Measurements from ENCODE around the gene RSPH1.

RSPH1 gene

DNA sequence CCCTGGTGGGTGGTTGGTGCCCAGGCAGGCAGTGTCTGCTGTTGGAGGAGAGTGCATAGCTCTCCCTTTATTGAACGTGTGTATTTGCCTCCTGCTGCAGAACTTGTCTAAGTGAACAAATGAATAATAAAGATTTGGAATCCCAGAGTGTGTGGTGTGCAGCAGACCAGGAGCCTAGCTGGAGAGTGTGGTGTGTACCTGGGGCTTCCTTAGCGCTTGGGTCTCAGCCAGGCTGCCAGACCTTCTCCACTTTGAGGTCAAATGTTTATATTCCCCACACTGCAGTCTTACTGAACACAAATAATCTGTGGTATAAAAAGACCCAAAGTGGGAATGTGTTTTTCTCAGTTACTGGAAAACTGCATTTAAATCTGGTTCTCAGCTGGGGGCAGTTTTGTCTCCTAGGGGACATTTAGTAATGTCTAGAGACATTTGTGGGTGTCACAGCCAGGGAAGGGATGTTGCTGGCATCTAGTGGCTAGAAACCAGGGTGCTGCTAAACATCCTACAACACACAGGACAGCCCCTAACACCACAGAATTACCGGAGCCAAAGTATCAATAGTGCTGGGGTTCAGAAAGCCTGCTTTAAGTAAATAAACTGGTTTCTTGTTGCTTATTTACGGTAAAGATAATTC is 41.2 kb upstream of the RSPH1 start:
- TF ChIP-seq GATA1 (IDR thresholded peaks at IDR 0.05; ENCODE audit: low read depth, low read length): no peak
- TF ChIP-seq POLR2A (IDR thresholded peaks at IDR 0.05; ENCODE audit: low read length): no peak

DNA sequence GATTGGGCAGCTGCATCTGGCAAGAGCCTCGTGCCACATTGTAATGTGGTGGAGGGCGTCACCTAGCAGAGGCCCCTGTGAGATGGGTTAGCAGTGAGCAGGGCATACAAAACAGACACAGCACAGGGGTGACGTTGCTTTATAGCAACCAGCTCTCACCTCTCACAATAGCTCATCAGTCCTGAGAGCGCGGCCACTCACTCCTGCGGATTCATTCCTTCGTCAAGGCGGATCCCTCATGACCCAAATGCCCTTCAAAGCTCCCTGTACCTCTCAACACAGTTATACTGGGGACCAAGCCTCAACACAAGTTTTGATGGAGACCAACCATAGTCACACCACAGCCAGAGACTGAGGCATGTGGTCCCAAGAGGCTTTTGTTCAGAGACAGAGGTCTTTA is 40.6 kb upstream of the RSPH1 start:
- no peak for DNase-seq
- TF ChIP-seq GATA1 (IDR thresholded peaks at IDR 0.05; ENCODE audit: low read depth, low read length): no peak
- TF ChIP-seq POLR2A (IDR thresholded peaks at IDR 0.05; ENCODE audit: low read length): no peak

More for the DNA sequence above, 41.2 kb upstream of the RSPH1 start:
- DNase-seq: peak; percentile 29 to 33

- no peak for TF ChIP-seq GATA1 (IDR thresholded peaks at IDR 0.05; ENCODE audit: low read depth, low read length)
- TF ChIP-seq POLR2A (IDR thresholded peaks at IDR 0.05; ENCODE audit: low read length): no peak
- no peak for DNase-seq
These were observed 39.7 kb upstream of the RSPH1 start for GRCh38 chr21:42535602-42536171.

DNA sequence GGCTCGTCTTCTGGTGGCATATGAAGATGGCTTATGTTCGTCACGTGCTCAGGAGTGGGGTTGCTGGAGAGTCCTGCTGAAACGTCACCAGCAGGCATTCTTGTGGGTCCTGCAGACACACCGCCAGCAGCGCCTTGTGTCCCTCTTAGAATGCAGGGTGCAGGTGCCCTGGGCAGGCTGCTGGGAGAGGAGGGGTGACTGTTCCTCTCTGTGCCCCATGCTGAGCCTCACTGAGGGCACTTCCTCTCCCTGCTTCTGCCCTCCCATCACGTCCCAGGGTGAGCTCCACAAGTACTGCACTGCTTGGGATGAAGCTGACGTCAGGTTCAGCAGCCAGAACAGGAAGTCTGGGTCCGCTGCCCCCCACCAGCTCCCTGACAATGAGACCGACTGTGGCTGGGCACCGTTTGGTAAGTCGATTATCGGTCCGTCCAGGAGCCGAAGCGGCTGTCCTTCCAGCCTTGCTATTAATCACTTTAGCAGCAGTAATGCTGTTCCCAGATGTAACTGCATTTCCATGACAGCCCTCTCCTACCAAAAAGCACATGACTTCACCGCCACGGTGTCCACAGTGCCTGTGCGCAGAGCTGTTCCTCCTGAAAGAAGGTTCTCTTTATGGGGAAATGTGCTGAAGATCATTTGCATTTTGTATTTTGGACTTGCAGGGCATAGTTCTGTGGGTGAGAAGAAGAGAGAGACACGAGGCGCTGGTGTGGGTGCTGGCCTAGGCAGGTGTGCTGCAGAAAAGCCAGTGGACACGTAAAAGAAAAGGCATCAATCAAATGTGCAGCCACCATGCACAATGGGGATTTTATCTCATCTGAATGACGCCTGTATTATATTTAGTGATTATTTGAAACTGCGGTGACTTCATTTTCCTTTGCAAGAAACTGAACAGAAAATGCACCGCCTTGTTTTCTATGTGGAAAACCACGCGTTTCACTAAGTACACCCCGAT is 38.7 kb upstream of the RSPH1 start:
- DNase-seq: no peak
- TF ChIP-seq POLR2A (IDR thresholded peaks at IDR 0.05; ENCODE audit: low read length) (no peak), GATA1 (IDR thresholded peaks at IDR 0.05; ENCODE audit: low read depth, low read length) (no peak)

DNA sequence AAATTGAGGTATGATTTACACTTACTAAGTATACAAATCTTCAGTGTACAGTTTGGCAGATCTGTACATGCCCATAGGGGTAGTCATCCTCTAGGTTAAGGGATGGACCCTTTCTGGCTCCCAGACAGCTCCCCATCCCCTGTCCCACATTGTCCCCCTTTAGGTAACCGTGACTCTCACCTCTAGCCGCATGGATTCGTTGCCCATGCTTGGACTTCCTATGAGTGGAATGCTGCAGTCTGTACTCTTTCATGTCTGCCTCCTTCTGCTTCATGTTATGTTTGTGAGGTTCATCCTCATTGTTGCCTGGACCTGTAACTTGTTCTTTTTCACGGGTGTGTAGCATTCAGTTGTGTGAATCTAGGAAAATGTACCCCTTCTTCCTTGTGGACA is 37.9 kb upstream of the RSPH1 start:
- DNase-seq: no peak
- TF ChIP-seq POLR2A (IDR thresholded peaks at IDR 0.05; ENCODE audit: low read length) (no peak), GATA1 (IDR thresholded peaks at IDR 0.05; ENCODE audit: low read depth, low read length) (no peak)

DNA sequence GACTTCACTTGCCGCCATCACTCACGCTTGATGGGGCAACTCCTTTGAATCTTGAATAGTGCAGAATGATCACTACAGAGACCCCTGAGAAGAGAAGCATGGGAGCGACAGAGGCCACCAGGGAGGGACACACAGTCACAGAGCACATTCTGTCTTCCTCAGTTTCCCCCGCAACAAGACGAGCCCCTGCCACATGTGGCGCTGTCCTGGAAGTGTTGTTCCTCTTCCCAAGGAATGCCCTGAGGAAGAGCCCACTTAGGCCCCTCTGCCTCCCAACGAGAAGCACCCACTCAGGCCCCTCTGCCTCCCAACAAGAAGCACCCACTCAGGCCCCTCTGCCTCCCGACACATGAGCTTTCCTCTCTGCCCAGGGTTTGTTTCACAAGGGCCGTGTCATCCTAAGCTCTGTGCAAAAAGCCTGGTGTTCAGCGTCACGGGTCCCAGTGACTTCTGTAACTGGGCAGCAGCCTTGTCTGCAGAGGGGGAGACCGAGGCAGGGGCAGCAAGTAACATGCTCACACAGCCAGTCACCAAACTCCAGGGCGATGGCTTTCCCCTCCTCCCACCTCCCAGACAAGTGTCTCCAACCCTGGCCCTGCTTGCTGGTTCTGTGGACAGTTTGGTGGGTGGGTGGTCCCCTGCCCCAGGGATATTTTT is 37.4 kb upstream of the RSPH1 start:
- TF ChIP-seq GATA1 (IDR thresholded peaks at IDR 0.05; ENCODE audit: low read depth, low read length): no peak
- TF ChIP-seq POLR2A (IDR thresholded peaks at IDR 0.05; ENCODE audit: low read length): no peak
- DNase-seq: no peak

GRCh38 chr21:42532466-42533181 is 36.6 kb upstream of the RSPH1 start:
- no peak for DNase-seq
- TF ChIP-seq POLR2A (IDR thresholded peaks at IDR 0.05; ENCODE audit: low read length) (no peak), GATA1 (IDR thresholded peaks at IDR 0.05; ENCODE audit: low read depth, low read length) (no peak)

DNA sequence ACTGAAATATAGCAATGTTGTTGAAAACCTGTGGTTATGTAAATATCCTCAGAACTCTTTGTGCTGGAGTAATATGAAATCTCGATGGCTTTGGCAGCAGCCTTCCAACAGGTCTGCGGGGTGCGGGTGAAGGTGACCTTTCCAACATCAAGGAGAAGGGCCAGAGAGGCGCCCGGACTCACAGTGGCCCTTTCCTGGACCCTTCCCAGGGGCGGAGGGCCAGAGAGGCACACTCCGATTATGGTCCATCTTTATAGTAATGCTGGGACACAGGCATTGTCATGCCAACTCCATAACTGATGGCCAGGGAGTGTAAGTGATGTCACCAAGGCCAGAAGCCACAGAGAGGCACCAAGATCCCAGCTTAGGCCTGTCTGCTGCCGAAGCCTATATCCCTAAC is 35.7 kb upstream of the RSPH1 start:
- DNase-seq: no peak
- TF ChIP-seq POLR2A (IDR thresholded peaks at IDR 0.05; ENCODE audit: low read length) (no peak), GATA1 (IDR thresholded peaks at IDR 0.05; ENCODE audit: low read depth, low read length) (no peak)

GRCh38 chr21:42530167-42530518 is 34.1 kb upstream of the RSPH1 start:
- DNase-seq: no peak
- TF ChIP-seq POLR2A (IDR thresholded peaks at IDR 0.05; ENCODE audit: low read length) (no peak), GATA1 (IDR thresholded peaks at IDR 0.05; ENCODE audit: low read depth, low read length) (no peak)

DNA sequence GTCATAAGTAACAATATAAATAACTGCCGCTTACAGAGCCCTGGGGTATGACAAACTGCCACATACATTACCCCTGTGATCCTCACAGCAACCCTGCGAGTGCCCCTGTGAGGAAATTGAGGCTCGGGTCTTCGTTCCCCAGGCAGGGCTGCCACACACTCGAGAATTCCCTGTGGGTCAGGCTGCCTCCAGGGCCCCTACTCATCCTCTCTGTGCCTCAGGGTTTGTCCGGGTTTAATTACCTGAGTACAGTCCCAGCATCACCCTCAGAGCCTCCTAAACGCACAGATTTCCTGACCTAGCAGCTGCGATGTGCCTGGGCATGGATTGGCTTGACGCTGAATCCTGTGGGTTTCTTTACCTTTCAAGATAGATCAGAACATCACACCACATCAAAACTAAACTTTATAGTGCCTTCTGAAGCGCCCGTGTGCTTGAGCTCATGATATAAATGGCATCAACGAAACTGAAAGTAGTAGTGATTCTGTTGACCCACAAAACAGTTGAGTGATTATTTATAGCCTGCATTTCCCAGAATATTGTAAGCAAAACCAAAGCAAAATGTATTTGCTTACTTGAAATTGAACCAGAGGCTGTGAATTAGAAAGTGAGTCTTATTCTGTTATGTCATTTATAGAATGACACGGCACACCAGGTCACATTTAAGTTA is 31.6 kb upstream of the RSPH1 start:
- DNase-seq: no peak
- TF ChIP-seq POLR2A (IDR thresholded peaks at IDR 0.05; ENCODE audit: low read length) (no peak), GATA1 (IDR thresholded peaks at IDR 0.05; ENCODE audit: low read depth, low read length) (no peak)

GRCh38 chr21:42527127-42527488 is 31.1 kb upstream of the RSPH1 start:
- no peak for DNase-seq
- TF ChIP-seq GATA1 (IDR thresholded peaks at IDR 0.05; ENCODE audit: low read depth, low read length): no peak
- no peak for TF ChIP-seq POLR2A (IDR thresholded peaks at IDR 0.05; ENCODE audit: low read length)

- TF ChIP-seq GATA1 (IDR thresholded peaks at IDR 0.05; ENCODE audit: low read depth, low read length) (no peak), POLR2A (IDR thresholded peaks at IDR 0.05; ENCODE audit: low read length) (no peak)
- DNase-seq: no peak
These were observed 30.3 kb upstream of the RSPH1 start for GRCh38 chr21:42526379-42526727.

Measured in erythroblast (primary cell).